Stimulated activated naive CD4-positive, alpha-beta T cell treated with Interleukin-2 at 50 U/mL for 16 hours (primary cell): ENCODE measurements around the gene TXNRD3.
"Not testable (repeated sequence)": the region's sequence is repeated elsewhere in the genome, so short reads cannot be mapped to it uniquely, and the experiment has no call there.

Experiments used
- DNase-seq: peaks from one replicate; lab custom pipeline; 2025; lab: John Stamatoyannopoulos, UW

The TXNRD3 gene

DNA sequence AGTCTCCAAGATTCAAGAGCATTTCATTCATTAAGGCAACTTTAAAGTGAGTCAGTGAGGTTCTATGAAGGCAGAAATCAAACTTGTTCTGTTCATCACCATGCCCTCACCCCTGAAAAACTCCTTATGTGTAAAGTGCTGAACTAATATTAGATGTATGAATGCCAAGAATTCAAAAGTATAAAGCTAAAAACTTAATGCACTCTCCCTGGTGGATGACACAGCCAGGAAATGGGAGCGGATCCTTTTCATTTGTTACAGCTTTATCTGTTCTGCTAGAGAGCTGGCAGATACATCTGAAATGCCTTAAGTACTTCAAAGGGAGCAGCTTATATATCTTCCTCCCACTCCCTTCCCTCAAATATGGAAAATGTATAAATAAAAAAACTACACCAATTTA lies 8.2 kb downstream of the TXNRD3 start:
- DNase-seq = no peak

GRCh38 chr3:126644615-126645014 lies 10.3 kb downstream of the TXNRD3 start:
- DNase-seq = no peak

- DNase-seq = no peak
Measured at GRCh38 chr3:126638790-126639189, 16.1 kb downstream of the TXNRD3 start.

DNA sequence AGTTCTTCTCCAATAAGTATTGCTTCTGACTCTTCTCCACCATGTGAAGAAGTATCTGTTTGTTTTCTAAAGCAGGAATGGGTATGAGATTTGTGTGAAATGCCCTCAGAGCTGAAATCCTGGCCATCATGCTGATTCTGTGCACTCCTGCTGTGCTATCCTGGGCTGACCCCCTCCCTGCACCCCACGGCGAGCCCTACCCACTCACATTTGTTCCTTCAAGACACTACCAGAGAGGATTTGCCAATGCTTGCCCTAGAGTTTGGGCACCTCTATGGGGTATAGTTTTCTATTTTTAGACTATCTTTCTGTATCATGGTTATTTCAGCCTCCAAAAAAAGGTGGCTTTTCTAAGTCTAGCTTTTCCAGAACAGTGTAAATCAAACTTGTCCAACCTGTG lies 18.5 kb downstream of the TXNRD3 start:
- no peak for DNase-seq

DNA sequence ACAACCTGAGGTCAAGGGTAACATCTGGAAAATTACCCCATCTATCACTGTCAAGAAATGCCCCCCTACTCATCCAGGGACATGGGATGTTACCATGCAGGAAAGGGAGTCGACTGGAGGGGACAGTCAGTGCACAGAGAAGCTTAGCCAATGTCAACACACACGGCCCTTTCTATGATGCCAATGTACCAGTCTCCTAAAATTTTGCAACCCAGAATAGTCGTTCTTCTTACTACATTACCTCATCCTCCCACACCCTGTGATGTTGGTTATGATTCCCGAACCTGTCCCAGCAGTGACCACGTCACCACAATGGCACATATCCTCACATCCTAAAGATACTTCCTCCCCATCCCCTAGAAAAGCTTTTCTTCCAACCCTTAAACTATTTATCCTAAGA lies 20.1 kb downstream of the TXNRD3 start:
- no peak for DNase-seq

GRCh38 chr3:126630020-126630419 lies 24.9 kb downstream of the TXNRD3 start:
- no peak for DNase-seq

DNA sequence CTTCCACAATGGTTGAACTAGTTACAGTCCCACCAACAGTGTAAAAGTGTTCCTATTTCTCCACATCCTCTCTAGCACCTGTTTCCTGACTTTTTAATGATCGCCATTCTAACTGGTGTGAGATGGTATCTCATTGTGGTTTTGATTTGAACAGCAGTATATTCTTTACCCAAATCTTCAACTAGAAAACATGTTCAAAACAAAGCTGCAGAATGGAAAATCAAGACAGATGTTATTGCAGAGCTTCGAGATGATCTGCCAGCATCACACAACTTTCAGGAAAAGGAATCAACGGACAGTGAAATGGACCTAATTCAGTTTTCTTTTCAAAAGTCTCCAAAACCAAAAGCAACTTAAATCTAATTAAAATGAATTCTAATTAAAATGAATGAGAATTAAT lies 29.2 kb downstream of the TXNRD3 start:
- DNase-seq = not testable (repeated sequence)

DNA sequence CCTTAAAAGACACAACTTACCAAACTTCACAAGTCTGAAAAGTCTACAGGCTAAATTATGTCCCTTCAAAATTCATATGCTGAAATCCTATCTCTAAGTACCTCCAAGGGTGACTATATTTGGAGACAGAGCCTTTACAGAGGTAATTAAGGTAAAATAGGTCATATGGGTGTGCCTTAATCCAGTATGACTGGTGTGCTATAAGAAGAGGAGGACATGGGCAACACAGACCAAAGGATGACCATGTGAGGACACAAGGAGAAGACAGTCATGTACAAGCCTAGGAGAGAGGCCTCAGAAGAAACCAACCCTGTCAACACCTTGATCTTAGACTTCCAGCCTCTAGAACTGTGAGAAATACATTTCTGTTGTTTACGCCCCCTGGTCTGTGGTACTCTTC lies 32.2 kb downstream of the TXNRD3 start:
- no peak for DNase-seq

- DNase-seq = no peak
Measured at GRCh38 chr3:126621627-126622345, 33.1 kb downstream of the TXNRD3 start.

DNA sequence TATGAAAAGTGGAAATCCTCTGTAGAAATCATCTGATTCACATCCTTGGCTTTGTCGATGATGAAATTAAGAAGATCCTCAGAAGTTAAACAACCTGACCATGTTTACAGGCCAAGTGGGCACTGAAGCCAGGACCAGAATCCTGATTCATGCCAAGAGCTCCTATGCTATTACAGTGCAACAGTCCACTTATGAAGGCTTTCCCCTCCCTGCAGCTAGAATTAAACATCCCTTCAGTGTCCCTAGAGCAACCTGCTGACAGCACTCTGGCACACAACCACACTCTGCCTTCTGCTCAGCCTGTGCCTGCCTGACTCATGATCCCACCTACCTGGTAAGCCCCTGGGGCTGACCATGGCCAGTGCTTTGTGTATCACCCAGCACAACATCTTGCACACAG lies 33.8 kb downstream of the TXNRD3 start:
- DNase-seq = no peak

DNA sequence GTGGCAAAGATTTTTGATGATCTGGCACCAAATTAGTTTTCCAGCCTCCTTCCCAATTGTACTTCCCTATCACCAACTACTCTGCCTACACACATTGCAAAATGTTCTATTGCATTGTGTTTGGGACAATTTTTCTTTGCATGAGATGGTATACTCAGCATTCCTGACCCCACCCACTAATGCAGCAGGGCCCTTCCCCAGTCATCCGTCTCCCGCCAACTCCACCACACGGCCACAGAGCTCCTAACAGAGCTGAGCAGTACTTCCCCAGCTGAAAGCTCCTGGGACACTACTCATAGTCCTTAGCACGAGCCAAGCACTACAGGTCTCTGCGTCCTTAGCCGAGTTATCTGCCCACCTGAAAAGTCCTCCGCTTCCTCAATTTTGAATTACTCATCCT lies 34.2 kb downstream of the TXNRD3 start:
- no peak for DNase-seq

- no peak for DNase-seq
Measured at GRCh38 chr3:126618760-126619159, 36.2 kb downstream of the TXNRD3 start.

- DNase-seq = no peak
Measured at GRCh38 chr3:126618021-126618420, 36.9 kb downstream of the TXNRD3 start.

DNA sequence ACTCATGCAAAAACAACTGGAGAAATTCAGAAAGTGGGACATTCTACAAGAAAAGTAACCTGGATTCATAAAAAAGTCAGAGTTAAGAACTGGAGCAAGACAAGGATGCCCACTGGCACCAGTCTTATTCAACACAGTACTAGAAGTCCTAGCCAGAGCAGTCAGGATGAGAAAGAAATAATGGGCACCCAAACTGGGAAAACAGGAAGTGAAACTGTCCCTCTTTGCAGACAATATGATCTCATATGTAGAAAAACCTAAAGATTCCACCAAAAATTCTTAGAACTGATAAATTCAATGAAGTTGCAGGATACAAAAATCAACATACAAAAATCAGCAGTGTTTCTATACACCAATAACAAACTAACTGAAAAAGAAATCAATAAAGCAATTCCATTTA lies 37.4 kb downstream of the TXNRD3 start:
- no peak for DNase-seq

GRCh38 chr3:126616931-126617330 lies 38.0 kb downstream of the TXNRD3 start:
- no peak for DNase-seq

DNA sequence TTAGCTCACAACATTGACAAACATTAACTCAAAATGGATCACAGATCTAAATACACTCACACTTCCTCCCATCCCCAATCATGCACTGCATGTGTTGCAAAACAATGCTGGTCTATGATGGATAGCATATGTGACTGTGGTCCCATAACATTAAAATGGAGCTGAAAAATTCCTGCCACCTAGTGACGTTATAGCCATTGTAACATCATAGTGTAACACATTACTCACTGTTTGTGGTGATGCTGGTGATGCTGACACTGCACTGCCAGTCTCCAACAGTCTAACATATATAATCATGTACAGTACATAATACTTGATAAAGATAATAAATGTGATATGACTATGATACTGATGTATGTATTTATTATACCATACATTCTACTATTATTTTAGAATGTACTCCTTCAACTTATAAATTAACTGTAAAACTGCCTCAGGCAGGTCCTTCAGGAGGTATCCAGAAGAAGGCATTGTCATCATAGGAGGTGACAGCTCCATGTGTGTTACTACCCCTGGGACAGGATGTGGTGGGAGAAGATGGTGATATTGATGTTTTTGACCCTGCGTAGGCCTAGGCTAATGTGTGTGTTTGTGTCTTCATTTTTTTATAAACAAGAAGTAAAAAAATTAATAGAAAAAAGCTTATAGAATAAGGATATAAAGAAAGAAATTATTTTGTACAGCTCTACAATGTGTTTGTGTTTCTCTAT lies 41.3 kb downstream of the TXNRD3 start:
- no peak for DNase-seq

DNA sequence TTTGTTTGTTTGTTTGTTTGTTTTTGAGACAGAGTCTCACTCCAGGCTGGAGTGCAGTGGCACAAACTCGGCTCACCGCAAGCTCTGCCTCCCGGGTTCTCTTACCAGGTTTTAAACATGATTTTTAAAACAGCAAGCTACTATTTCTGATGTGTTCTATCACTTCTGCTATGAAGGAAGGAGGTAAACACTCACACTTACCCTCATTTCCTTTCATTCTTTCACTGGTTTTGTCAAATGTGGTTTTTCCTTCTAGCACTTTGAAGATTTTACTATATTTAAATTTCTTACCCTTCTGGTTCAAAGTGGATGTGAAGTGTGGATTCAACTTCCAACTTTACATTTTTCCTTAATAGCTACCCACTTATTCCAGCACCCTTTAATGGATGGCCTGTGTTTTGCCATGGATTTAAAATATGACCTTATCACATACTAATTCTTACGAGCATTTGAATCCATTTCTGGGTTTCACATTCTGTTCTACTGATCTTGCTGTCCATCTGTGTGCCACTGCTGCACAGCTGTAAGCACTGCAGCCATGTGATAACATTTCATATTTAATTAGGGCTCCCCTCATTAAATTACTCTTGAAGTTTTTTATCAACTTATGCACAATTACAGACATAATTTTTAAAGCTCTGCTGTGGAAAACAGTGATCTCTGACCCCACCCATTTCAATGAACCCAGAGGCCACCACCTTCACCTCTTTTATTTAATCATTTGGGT lies 42.3 kb downstream of the TXNRD3 start:
- no peak for DNase-seq

DNA sequence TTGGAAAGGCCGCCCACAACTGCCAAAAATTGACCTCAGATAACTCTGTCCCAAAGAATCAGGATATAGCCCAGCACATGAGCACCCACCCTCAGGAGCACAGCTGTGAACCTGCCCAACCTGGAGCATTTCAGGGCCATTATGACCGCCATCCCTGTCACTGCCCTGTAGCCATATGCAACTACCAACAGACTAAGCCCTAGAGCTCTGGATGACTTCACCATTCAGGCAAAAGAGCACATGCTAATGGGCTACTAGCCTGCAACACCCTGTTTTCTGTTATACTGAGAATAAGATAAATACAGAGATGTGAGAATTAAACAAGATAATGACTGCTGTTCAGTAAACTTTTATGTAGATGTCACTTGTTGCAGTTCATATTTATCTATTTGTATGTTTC lies 45.0 kb downstream of the TXNRD3 start:
- no peak for DNase-seq

- DNase-seq = peak; percentile 3
Measured at GRCh38 chr3:126607214-126607908, 47.6 kb downstream of the TXNRD3 start.

DNA sequence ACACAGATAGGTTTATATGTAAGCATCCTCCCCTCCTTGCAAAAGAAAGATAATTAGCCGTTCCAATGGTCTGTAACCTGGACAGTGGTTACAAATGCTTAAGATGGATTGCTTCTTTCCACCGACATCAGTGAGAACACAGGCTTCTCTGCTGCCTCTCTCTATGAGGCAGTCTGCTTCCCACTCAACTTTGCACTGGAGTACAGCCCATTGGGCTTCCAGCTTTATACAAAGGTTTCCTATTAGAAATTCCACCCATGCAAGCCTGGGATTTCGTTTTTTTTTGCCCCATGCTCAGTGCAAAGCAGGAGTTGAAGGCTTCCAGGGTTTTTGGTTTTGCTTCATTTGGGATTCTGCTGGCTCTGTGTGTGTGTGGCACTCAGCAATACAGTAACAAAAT lies 48.9 kb downstream of the TXNRD3 start:
- no peak for DNase-seq

- no peak for DNase-seq
Measured at GRCh38 chr3:126604691-126605090, 50.2 kb downstream of the TXNRD3 start.

GRCh38 chr3:126599101-126599500 lies 55.8 kb downstream of the TXNRD3 start:
- DNase-seq = no peak

- DNase-seq = not testable (repeated sequence)
Measured at GRCh38 chr3:126595479-126595878, 59.4 kb downstream of the TXNRD3 start.
